Memory B cell (primary cell): ENCODE measurements around the gene SMLR1.

Experiments used
- ATAC-seq: fragments of 150-1000 bp; cut with Tn5 transposase; 2 replicates; pipeline ENCODE4 v1.10.0; 2021; ENCODE audit warnings: low read depth, mild to moderate bottlenecking, moderate library complexity
- DNase-seq, 2 donors: peaks; one replicate each; pipeline ENCODE4 v3.0.0; 2022; ENCODE audit warnings: low spot score in 2 of 2
- H3K27ac Mint-ChIP-seq: one replicate; pipeline ENCODE4 v1.8.0; 2022; ENCODE audit warnings: mild to moderate bottlenecking, moderate library complexity, mixed read lengths
- H3K27me3 Mint-ChIP-seq: one replicate; pipeline ENCODE4 v1.8.0; 2022; ENCODE audit warnings: mixed read lengths
- H3K36me3 Mint-ChIP-seq: one replicate; pipeline ENCODE4 v1.8.0; 2022; ENCODE audit warnings: mild to moderate bottlenecking, mixed read lengths
- H3K4me1 Mint-ChIP-seq: one replicate; pipeline ENCODE4 v1.8.0; 2022; ENCODE audit warnings: mixed read lengths
- H3K4me3 Mint-ChIP-seq: one replicate; pipeline ENCODE4 v1.8.0; 2022; ENCODE audit warnings: mild to moderate bottlenecking, moderate library complexity, mixed read lengths
- H3K9me3 Mint-ChIP-seq: one replicate; pipeline ENCODE4 v1.8.0; 2022; ENCODE audit warnings: mixed read lengths

SMLR1 gene

GRCh38 chr6:130873746-130874145 is 46.5 kb downstream of the SMLR1 start:
- H3K27me3 Mint-ChIP-seq = no peaks in the 10 kb centered on the region
- H3K36me3 Mint-ChIP-seq = peaks cover 10% of the 10 kb centered on the region
- H3K27ac Mint-ChIP-seq = no peak overlapping the region
- no peak for ATAC-seq
- peaks cover 7% of the 10 kb centered on the region for H3K4me1 Mint-ChIP-seq
- no peak overlapping the region for H3K4me3 Mint-ChIP-seq
- no peaks in the 10 kb centered on the region for H3K9me3 Mint-ChIP-seq
- no peak for DNase-seq

- no peaks in the 10 kb centered on the region for H3K27me3 Mint-ChIP-seq
- no peaks in the 10 kb centered on the region for H3K4me1 Mint-ChIP-seq
- no peak overlapping the region for H3K27ac Mint-ChIP-seq
- DNase-seq = no peak
- peaks cover 3% of the 10 kb centered on the region for H3K36me3 Mint-ChIP-seq
- H3K4me3 Mint-ChIP-seq = no peak overlapping the region
- no peak for ATAC-seq
- no peaks in the 10 kb centered on the region for H3K9me3 Mint-ChIP-seq
These were observed 52.6 kb downstream of the SMLR1 start for GRCh38 chr6:130879826-130880225.

- ATAC-seq (no peak), DNase-seq (no peak)
- Mint-ChIP-seq H3K4me1 (no peaks in the 10 kb centered on the region), H3K9me3 (no peaks in the 10 kb centered on the region), H3K36me3 (peaks cover 3% of the 10 kb centered on the region), H3K4me3 (no peak overlapping the region), H3K27ac (no peak overlapping the region), H3K27me3 (no peaks in the 10 kb centered on the region)
These were observed 55.2 kb downstream of the SMLR1 start for GRCh38 chr6:130882370-130882769.

GRCh38 chr6:130885392-130886192 is 58.4 kb downstream of the SMLR1 start:
- ATAC-seq (peak; percentile 87), DNase-seq (peak; percentile 75 to 79)
- Mint-ChIP-seq H3K27me3 (no peaks in the 10 kb centered on the region), H3K27ac (no peak overlapping the region), H3K9me3 (no peaks in the 10 kb centered on the region), H3K36me3 (peaks cover 3% of the 10 kb centered on the region), H3K4me1 (no peaks in the 10 kb centered on the region), H3K4me3 (no peak overlapping the region)
